Measurements from ENCODE around the gene VRK2.

- TF ChIP-seq CTCF (IDR thresholded peaks at IDR 0.05), result no peak
- no peak for TF ChIP-seq POLR2A (IDR thresholded peaks at IDR 0.05)
- TF ChIP-seq POLR2AphosphoS5 (IDR thresholded peaks at IDR 0.05), result no peak
- TF ChIP-seq EP300 (IDR thresholded peaks at IDR 0.05), result no peak
Observed at GRCh38 chr2:58157754-58158153, 111.1 kb downstream of the VRK2 start.
